GM23338 (cell line): ENCODE data around the gene DERA.

ENCODE experiments used
- CREB1 ChIP-seq: fragments of 250-450 bp; sonication (Bioruptor Pico); IDR thresholded peaks from 2 replicates; pipeline ENCODE4 v1.5.0; 2020; ENCODE audit warnings: low read depth, mild to moderate bottlenecking, moderate library complexity
- EZH2 ChIP-seq: fragments of 200-600 bp; sonication (generic); IDR thresholded peaks from one replicate; pipeline ENCODE4 v1.8.0; 2017; ENCODE audit warnings: antibody characterized with exemption, mild to moderate bottlenecking, low read depth; ENCODE audit not compliant: unreplicated experiment
- TF ChIP-seq, protein P1 (sequence below), 2 experiments: fragments of 200-600 bp in 1 of 2; sonication (generic) in 1 of 2; conservative IDR thresholded peaks; 2 replicates each; pipeline versions ENCODE4 v1.5.1 to v1.6.1; 2016 to 2017; ENCODE audit warnings: antibody characterized with exemption in 2 of 2, low read depth in 2 of 2, mild to moderate bottlenecking in 2 of 2, moderate library complexity in 1 of 2

DNA sequence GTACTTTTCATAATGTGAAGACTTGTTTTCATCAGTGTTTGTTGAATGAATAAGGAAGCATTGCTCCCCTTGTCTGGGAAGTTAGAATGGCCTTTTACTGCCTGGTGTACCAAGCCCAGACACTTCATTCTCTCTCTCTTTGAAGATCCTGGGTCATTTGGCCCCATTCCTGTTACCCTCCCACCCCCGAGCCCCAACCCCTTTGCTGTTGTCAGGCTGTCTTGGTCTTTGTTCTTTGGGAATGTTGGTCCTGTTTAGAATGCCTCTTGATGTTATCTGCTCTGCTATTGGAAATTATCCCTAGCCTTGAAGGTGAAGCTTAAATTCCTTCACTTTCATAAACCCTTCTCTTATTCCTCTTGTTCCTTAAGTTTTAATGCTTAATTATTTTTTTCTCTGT, 13.8 kb downstream of the DERA start:
- TF ChIP-seq, protein P1, sequence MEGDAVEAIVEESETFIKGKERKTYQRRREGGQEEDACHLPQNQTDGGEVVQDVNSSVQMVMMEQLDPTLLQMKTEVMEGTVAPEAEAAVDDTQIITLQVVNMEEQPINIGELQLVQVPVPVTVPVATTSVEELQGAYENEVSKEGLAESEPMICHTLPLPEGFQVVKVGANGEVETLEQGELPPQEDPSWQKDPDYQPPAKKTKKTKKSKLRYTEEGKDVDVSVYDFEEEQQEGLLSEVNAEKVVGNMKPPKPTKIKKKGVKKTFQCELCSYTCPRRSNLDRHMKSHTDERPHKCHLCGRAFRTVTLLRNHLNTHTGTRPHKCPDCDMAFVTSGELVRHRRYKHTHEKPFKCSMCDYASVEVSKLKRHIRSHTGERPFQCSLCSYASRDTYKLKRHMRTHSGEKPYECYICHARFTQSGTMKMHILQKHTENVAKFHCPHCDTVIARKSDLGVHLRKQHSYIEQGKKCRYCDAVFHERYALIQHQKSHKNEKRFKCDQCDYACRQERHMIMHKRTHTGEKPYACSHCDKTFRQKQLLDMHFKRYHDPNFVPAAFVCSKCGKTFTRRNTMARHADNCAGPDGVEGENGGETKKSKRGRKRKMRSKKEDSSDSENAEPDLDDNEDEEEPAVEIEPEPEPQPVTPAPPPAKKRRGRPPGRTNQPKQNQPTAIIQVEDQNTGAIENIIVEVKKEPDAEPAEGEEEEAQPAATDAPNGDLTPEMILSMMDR (conservative IDR thresholded peaks at IDR 0.05; ENCODE audit: low read depth in 2 of 2): no peak
- TF ChIP-seq EZH2 (no peak), CREB1 (no peak)
